Mammary epithelial cell (primary cell): ENCODE results near the gene ASPSCR1.

Experiments used
- CTCF ChIP-seq, 2 donors: IDR thresholded peaks in 1 of 2; conservative IDR thresholded peaks in 1 of 2; 2 replicates each; pipeline ENCODE4 v1.5.1; 2011 to 2012; ENCODE audit warnings: inconsistent platforms in 2 of 2, low read length in 2 of 2, mild to moderate bottlenecking in 2 of 2, control low read depth in 1 of 2, low read depth in 1 of 2; ENCODE audit not compliant: insufficient read depth in 1 of 2; ENCODE audit errors: extremely low read depth in 1 of 2
- EZH2 ChIP-seq: IDR thresholded peaks from 2 replicates; pipeline ENCODE4 v1.6.1; 2012; ENCODE audit warnings: low read length, inconsistent platforms, borderline replicate concordance

DNA sequence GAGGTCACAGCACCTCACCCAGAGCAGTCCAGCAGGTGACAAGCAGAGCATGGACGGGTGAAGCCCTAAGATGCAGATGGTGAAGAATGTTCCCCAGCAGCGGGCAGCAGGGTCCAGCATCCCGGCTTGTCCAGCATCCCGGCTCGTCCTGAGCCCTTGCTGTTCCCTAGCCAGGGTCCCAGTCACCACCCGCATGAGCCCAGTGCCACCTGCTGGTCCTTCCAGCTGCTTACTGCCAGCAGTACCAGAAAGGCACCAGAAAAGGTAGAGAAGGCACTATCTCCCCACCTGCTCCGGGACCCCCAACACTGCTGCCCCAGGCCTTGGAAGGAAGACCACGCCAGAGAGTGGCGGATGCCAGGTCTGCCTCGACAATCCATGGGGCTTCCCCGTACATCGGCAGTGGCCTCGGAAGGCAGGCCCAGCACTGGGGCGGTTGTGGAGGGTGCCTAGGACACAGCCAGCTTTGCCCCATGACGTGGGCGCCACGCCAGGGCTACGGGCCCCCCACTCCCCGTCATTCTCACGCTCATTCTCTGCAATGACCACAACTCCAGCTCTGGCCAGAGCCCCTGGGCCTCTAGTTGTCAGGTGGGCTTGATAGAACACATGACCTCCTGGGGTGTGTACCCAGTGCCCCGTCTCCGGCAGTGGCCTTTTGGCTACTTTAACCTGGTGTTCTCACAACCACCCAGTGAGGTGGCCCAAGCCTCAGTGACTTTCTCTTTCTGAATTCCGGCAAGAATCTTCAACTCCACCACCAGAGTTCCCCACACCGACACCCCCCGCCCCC is 43.9 kb downstream of the ASPSCR1 start:
- TF ChIP-seq CTCF (conservative IDR thresholded peaks at IDR 0.05 in 1 of 2, IDR thresholded peaks at IDR 0.05 in 1 of 2; ENCODE audit: extremely low read depth in 1 of 2, insufficient read depth in 1 of 2, low read depth in 1 of 2, low read length in 2 of 2) (peak; percentile 61 to 97), EZH2 (no peak)
